NCI-H748 (cell line): Measurements from ENCODE around the gene CYTH3.
"Not testable (repeated sequence)": the region's sequence is repeated elsewhere in the genome, so short reads cannot be mapped to it uniquely, and the experiment has no call there.

Experiments used
- DNase-seq: peaks from one replicate; lab custom pipeline; 2025; ENCODE audit not compliant: unreplicated experiment; lab: John Stamatoyannopoulos, UW

CYTH3 gene

DNA sequence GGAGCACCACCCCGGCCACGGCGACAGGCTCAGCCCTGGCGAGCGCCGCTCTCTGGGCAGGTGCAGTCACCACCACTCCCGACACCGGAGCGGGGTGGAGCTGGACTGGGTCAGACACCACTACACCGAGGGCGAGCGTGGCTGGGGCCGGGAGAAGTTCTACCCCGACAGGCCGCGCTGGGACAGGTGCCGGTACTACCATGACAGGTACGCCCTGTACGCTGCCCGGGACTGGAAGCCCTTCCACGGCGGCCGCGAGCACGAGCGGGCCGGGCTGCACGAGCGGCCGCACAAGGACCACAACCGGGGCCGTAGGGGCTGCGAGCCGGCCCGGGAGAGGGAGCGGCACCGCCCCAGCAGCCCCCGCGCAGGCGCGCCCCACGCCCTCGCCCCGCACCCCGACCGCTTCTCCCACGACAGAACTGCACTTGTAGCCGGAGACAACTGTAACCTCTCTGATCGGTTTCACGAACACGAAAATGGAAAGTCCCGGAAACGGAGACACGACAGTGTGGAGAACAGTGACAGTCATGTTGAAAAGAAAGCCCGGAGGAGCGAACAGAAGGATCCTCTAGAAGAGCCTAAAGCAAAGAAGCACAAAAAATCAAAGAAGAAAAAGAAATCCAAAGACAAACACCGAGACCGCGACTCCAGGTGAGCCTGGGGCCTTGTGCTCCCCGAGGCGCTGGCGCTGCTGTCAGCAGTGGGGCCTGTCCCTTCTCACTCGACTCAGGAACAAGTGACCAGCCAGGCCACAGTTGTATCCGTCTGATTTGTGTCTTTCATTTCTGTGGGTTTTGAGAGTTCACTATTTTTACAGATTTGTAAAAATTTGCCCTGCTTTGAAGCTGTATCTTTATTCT lies 117.7 kb downstream of the CYTH3 start:
- DNase-seq, result no peak

DNA sequence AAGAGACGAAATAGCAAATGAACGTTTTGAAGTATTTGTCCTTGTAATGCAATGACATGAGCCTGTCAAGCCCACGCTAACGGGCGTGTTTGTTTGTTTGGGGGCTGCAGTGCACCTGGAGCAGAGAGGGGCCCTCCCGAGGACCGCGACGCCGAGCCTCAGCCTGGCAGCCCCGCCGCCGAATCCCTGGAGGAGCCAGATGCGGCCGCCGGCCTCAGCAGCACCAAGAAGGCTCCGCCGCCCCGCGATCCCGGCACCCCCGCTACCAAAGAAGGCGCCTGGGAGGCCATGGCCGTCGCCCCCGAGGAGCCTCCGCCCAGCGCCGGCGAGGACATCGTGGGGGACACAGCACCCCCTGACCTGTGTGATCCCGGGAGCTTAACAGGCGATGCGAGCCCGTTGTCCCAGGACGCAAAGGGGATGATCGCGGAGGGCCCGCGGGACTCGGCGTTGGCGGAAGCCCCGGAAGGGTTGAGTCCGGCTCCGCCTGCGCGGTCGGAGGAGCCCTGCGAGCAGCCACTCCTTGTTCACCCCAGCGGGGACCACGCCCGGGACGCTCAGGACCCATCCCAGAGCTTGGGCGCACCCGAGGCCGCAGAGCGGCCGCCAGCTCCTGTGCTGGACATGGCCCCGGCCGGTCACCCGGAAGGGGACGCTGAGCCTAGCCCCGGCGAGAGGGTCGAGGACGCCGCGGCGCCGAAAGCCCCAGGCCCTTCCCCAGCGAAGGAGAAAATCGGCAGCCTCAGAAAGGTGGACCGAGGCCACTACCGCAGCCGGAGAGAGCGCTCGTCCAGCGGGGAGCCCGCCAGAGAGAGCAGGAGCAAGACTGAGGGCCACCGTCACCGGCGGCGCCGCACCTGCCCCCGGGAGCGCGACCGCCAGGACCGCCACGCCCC lies 118.5 kb downstream of the CYTH3 start:
- DNase-seq, result no peak

DNA sequence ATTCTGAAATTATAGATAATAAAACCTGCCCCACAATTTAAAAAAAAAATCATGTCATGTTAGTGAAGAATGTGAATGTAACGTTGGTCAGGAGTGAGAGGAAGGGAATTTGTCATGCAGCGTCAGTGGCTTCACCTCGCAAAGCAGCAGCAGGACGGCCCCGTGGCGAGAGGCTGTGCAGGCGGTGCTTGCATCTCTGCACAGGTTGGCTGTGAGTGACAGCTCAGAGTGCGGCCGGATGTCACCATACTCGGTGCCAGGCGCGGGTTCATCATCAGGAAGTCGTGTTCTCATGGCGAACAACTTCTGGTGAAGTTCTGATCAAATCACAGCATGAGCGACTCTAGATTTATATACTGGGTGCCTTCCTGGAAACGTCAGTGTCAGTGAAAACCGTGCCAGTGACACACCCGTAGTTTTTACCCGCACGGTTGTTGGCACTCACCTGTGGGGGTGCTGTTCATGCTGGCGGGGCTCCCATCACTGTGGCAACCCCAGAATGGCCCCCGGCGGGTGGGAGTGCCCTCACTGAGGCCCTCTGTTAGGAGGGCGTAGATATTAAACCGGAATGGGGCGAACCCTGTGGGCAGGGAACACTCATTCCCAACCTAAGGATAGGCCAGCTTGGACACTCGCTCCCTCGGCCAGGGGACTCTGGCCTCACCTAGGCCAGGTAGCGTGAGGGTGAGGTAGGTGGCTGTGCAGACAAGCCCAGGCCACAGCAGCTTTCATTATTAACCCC lies 120.3 kb downstream of the CYTH3 start:
- no peak for DNase-seq

DNA sequence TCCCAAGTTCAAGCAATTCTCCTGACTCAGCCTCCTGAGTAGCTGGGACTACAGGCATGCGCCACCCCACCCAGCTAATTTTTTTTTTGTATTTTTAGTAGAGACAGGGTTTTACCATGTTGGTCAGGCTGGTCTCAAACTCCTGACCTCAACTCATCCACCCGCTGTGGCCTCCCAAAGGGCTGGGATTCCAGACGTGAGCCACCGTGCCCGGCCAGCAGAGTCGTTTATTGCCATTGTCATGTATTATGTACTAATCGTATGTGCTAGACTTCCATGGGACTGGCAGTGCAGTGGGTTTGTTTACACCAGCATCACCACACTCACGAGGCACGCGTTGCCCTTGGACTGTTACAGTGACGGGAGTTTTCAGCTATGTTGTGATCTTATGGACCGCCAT lies 120.9 kb downstream of the CYTH3 start:
- not testable (repeated sequence) for DNase-seq

DNA sequence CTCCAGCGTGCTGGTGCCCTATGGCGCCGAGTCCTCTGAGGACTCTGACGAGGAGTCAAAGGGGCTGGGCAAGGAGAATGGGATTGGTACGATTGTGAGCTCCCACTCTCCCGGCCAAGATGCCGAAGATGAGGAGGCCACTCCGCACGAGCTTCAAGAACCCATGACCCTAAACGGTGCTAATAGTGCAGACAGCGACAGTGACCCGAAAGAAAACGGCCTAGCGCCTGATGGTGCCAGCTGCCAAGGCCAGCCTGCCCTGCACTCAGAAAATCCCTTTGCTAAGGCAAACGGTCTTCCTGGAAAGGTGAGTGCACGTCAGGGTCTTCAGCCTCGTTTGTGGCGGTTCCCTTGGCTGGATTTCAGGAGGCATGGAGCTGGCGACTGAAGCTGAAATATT lies 122.4 kb downstream of the CYTH3 start:
- DNase-seq, result no peak

DNA sequence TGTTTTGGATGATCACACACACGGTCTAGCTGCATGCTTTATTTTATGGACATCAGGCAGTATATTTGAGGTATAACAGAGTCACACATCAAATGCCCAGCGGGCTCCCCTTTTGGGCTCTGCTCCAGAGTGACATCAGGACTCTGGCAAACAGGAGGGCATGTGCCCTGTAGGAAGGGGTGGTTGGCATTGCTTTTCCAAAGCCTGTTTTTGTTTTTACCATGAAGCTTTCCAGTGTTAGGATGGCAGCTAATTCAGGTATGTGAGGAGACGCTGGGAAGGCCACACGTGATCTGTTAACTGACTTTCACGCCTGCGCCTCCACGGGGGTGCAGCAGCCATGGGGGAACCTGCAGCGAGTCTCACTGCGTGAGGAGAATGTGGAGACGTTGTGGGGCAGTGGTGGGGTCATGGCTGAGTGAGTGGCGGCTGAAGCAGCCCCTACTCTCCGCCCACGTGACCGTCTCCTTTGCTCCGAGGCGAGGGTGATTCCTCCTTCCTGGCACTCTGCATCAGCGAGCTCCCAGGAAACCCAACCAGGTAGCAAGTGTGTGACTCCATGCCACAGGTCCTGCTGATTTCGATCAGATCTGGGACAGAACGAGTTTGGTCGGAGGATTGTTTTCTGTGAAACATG lies 123.6 kb downstream of the CYTH3 start:
- no peak for DNase-seq

DNA sequence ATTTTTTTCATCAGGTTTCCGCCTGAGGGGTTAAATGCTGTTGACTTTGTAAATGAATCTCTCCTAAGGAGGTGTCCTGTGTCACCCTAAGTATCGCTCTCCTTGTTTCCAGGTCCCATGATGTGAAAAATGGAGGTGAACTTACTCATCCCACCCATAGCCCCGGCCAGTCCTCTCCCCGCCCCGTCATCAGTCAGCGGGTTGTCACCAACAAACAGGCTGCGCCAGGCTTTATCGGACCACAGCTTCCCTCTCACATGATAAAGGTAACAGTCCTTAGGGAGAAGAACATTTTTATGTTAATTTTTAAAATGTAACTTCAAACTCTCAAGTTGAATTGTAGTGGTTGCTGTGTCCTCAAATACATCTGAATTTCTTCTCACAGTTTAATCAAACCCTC lies 124.8 kb downstream of the CYTH3 start:
- DNase-seq, result no peak

DNA sequence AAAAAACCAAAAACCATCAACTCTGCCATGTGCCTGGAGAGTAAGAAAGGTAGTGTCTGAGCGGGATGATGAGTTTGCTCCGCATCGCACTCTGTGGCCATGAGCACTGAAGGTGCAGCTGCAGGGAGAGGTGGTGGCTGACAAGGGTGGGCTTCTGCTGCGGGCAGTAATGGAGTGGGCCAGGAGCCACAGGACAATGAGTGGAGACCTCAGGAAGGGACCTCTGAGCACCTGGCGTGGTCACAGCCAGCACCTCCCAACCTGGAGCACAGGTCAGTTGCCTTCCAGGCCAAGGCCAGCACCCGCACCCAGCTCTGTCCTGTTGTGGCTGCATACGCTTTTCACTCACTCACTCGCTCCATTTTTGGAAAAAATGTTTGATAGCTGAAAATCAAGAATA lies 125.8 kb downstream of the CYTH3 start:
- DNase-seq, result no peak

DNA sequence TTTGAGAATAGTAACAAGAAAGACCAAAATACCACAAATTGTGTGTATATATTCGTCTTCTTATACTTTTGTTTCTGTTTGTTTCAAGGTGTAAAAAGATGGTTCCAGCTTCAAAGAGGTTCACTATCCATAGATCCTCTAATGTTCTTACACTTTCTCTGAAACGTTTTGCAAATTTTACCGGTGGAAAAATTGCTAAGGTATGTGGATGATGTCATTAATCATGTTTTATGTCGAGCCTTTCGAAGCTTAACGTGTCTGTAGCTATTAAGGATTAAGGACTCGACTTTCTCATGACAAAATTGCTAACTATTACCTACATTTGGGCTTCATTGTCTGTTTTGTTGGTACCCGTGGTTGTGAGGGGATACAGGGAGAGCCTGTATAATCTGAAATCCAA lies 128.4 kb downstream of the CYTH3 start:
- no peak for DNase-seq

DNA sequence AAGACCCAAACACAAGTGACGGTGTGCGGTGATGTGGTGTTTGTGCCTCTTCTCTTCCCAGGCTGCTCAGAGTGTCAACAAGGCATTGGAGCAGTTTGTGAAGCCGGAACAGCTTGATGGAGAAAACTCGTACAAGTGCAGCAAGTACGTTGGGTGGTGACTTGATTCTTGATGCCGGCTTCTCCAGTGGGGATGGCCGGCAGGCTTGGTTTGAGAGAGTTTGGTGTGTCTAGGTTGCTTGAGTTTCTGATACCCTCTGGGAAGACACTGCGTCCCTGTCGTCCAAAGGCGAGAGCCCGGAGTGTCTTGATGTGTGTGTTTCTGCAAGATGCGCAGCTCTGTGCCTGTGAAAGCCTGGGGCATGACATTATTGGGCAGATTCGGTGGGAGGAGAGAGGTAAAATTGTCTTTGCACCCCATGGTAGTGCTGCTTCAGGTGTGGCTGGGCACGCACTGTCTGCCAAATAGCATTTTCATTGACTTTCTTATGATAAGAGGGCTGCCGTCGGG lies 129.5 kb downstream of the CYTH3 start:
- DNase-seq, result no peak

DNA sequence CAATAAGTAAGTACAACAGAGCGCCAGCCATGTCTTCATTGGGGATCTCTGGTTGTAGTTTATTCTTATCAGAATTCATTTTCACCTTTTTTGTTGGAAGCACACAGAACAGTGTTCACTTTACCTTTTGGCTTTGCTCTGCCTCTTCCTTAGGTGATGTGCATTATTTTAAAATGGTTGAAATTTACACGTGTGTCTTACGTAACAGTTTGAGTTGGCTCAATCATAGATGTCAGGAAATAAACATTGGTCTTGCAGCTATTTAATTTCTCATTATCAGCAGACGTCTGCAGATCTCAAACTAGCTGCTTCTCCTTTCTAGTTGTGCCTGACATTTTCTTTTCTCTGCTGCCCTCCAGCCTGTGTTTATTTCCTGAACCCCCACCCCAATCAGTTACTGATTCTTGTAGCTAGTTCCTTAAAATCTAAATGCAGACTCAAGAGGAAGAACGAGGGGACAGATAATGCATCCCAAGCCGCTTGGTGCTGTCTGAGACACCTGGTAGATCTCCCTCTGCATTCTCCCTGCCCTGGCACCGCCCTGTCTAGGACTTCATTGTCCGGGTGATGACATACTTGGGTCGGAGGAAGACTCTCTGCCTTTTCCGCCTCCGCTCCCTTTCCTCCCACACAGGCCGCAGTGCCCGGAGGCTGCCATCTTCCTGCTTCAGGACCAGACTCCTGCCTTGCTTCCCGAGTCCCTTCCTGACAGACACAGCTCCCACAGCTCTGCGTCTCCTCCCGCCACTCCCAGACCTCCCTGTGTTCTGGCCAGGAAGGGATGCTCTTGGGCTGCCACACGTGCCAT lies 133.0 kb downstream of the CYTH3 start:
- no peak for DNase-seq

DNA sequence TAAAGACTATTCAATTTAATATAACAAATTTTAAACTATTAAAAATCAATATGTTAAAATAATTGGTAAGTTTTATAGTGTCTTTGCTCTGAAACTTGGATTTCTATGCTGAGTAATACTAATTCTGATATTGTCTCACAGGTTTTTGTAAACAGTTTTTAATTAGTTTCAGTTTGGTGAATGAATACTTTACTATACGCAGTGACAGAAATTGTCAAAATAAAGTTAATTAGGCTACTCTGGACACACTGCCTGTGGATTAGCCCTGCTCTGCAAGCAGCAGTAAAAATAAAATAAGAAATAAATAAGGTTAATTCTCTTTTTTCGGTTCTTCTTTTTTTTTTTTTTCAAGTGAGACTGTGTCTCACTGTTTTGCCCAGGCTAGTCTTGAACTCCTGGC lies 135.9 kb downstream of the CYTH3 start:
- DNase-seq, result no peak

DNA sequence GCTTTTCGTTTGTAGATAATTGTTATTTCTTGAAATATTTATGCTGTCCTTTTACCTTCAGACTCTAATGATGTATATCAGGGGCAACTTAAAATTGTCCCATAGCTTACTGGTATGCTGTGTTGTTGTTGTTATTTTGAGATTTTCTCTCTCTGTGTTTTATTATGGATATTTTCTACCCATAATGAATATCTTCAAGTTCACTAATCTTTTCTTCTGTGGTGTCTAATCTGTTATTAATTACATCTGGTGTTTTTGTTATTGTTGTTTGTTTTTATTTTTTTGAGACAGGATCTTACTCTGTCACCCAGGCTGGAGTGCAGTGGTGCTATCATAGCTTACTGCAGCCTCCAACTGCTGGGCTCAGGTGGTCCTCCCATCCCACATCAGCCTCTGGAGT lies 139.2 kb downstream of the CYTH3 start:
- DNase-seq, result no peak

DNA sequence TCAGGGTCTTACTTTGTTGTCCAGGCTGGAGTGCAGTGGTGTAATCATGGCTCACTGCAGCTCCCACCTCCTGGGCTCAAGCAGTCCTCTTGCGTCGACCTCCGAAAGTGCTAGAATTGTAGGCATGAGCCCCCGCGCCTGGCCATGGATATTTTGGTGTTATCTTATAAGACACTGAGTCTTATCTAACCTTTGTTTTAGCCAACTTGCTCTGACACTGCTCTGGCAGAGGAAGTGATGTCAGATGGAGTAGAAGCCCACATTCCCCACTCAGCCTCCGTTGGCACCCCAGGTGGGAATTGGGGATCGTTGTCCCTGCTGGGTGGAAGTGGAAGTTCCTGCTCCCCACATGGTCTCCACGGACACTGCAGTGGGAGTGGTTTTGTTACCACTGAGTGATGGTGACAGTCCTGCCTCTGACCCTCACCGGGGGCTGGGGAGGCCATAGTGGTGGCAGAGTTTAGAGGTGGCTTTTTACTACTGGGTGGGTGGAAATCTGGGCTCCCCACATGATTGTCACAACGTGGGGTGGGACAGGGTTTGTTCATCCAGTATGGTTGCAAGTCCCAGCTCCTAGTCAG lies 142.3 kb downstream of the CYTH3 start:
- no peak for DNase-seq

DNA sequence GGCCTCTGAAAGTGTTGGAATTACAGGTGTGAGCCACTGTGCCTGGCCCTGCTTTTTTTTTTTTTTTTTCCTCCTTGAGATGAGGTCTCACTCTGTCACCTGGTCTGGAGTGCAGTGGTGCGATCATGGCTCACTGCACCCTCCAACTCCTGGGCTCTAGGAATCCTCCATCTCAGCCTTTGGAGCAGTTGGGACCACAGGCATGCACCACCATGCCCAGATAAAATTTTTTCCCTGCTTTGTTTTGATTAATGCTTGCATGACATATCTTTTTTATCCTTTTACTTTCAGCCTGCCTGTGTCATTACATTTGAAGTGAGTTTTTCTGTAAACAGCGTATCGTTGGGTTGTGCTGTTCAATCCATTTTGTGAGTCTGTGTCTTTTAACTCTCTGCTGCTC lies 144.2 kb downstream of the CYTH3 start:
- DNase-seq, result no peak

DNA sequence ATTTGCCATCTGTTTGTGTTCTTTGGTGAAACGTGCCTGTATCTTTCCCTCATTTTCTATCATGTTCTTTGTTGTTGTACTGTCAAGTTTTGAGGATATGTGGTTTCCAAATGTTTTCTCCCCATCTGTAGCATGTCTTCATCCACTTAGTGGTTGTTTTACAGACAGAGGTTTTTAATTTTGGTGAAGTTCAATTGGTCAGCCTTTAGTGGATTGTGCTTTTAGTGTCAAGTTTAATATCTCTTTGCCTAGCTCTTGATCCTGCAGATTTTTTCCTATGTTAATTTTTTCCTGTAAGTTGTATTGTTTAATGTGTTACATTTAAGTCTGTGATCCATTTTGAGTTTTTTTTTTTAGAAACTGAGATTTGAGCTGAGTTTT lies 145.3 kb downstream of the CYTH3 start:
- no peak for DNase-seq

DNA sequence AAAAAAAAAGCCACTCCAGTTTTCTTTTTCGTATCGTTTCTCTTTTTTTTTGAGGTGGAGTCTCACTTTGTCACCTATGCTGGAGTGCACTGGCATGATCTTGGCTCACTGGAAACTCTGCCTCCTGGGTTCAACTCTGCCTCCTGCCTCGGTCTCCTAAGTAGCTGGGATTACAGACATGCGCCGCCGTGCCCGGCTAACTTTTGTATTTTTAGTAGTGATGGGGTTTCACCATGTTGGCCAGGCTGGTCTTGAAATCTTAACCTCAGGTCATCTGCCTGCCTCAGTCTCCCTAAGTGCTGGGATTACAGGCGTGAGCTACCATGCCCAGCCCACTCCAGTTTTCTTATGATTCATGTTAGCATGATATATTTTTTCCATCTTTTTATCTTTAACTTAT lies 148.6 kb downstream of the CYTH3 start:
- no peak for DNase-seq

DNA sequence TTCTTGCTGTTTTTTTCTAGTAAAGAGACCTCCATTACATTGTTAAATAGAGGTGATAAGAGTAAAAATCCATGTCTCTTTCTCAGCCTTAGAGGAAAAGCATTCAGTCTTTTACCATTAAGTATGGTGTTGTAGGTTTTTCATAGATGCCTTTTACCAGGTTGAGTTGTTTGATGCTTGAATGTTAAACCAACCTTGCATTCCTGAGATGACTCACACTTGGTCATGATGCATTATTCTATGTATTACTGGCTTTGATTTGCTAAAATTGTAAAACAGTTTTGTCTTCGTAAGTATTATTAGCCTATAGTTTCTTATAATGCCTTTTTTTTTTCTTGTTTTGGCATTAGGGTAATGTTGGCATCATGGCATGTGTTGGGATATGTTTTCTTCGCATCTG lies 151.3 kb downstream of the CYTH3 start:
- no peak for DNase-seq

DNA sequence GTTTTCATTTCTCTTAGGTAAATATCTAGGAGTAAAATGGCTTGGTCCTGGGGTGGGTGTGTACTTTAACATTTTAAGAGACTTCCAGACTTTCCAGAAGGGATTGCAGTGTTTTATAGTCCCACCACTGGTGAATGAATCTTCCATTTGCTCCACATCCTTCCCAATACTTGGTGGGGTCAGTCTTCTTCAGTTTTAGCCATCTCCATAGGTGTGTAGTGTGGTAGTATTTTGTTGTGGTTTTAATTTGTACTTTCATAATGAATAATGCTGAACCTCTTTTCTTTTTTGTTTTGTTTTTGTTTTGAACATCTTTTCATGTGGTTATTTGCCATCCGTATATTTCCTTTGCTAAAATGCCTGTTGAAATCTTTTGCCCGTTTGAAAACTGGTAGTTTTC lies 154.9 kb downstream of the CYTH3 start:
- DNase-seq, result peak; percentile 50

DNA sequence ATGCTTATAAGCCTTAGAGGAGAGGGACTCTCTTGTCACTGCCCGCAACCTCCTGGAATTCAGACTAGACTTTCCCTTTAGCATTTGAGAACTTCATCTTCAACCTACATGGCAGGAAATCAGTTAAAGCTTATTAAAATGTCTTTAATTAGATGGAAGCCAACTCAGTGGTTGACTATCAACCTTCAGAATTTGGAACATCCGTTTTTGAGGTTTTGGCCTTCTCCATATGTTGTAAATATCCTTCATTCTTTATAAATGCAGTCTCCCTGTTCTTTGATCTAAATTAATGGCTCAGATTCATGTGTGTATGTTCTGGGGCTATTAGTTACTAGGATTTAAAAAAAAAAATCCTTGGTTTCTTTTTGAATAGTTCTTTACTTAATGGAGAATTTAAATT lies 156.2 kb downstream of the CYTH3 start:
- DNase-seq, result no peak
